Lower lobe of right lung (tissue), 2 donors: Measurements from ENCODE around the gene OR2F2. TPM values are rescaled to one million over a fixed set of nuclear protein-coding genes. Genes with fewer than 3 reads are reported as not detected.

ENCODE experiments used
- ATAC-seq, 2 donors: fragments of 200-7000 bp; cut with Tn5 transposase; one replicate each; pipeline ENCODE4 v1.9.1; 2020 to 2022; ENCODE audit warnings: mild to moderate bottlenecking in 2 of 2, moderate library complexity in 2 of 2
- DNase-seq: peaks from one replicate; pipeline ENCODE4 v3.0.0-alpha.2; 2020
- H3K27ac ChIP-seq: fragments of 200-600 bp; one replicate; pipeline ENCODE4 v1.8.0; 2022
- H3K27me3 ChIP-seq: fragments of 200-600 bp; one replicate; pipeline ENCODE4 v1.8.0; 2022; ENCODE audit warnings: low read depth
- H3K36me3 ChIP-seq: fragments of 200-600 bp; one replicate; pipeline ENCODE4 v1.8.0; 2022; ENCODE audit warnings: mild to moderate bottlenecking
- H3K4me1 ChIP-seq: fragments of 200-600 bp; one replicate; pipeline ENCODE4 v1.8.0; 2022
- H3K4me3 ChIP-seq: fragments of 200-600 bp; one replicate; pipeline ENCODE4 v1.8.0; 2022; ENCODE audit warnings: mild to moderate bottlenecking
- H3K9me3 ChIP-seq: fragments of 200-600 bp; one replicate; pipeline ENCODE4 v1.8.0; 2022
- CTCF ChIP-seq: fragments of 200-600 bp; IDR thresholded peaks from one replicate; pipeline ENCODE4 v1.8.0; 2022; ENCODE audit warnings: antibody characterized with exemption, mild to moderate bottlenecking
- intact Hi-C: fragments of 100-400 bp; cut with DNase I; formaldehyde crosslinking; loops from one replicate; pipeline ENCODE4 v1.11.0; 2022
- total RNA-seq: library from RNA; stranded (reverse); fragmentation: NEBNext Ultra II Directional; extraction: Animal tissue kit (Norgen Biotek cat#: 25700); gene quantifications from one replicate; pipeline ENCODE4 v1.2.1, GENCODE V29; 2021
- donor health status: DM: no; HTN: yes; CAD: no; lungs with severe emphysema.

Gene OR2F2
- total RNA-seq, 1 donor from 2014 or later, result not detected

- TF ChIP-seq CTCF, result no peak
- H3K9me3 ChIP-seq, result no peaks in the 10 kb centered on the region
- intact Hi-C loops, result no loop called here
These were observed 44.3 kb downstream of the OR2F2 start for GRCh38 chr7:143979359-143979758.

DNA sequence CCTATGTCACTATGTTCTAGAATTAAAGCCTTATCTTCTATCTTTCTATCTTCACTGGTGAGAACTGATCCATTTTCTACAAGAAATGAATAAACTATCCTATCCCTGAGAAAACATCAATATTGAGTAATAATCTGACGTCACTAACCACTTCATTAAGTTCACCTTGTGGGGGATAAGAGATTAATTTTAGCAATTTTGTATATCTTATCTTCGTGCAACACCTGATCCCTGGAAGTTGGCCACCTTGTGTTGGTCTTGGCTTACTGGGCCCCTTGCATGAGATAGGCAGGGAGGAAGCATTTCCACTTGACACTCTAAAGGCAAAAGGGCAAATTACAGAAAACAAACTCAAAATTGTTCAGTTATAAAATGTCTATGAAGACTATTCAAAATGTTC is 45.0 kb downstream of the OR2F2 start:
- Histone ChIP-seq H3K4me3 (no peak overlapping the region), H3K9me3 (no peaks in the 10 kb centered on the region), H3K27me3 (no peaks in the 10 kb centered on the region), H3K4me1 (no peaks in the 10 kb centered on the region), H3K36me3 (no peaks in the 10 kb centered on the region), H3K27ac (no peak overlapping the region)
- no peak for DNase-seq
- no peak for TF ChIP-seq CTCF
- no peak for ATAC-seq
- intact Hi-C loops, result no loop called here

More at GRCh38 chr7:143979359-143979758, 44.3 kb downstream of the OR2F2 start:
- no peaks in the 10 kb centered on the region for H3K4me1 ChIP-seq
- no peak overlapping the region for H3K4me3 ChIP-seq
- DNase-seq, result no peak
- no peaks in the 10 kb centered on the region for H3K27me3 ChIP-seq
- H3K27ac ChIP-seq, result no peak overlapping the region
- ATAC-seq, result no peak
- no peaks in the 10 kb centered on the region for H3K36me3 ChIP-seq

DNA sequence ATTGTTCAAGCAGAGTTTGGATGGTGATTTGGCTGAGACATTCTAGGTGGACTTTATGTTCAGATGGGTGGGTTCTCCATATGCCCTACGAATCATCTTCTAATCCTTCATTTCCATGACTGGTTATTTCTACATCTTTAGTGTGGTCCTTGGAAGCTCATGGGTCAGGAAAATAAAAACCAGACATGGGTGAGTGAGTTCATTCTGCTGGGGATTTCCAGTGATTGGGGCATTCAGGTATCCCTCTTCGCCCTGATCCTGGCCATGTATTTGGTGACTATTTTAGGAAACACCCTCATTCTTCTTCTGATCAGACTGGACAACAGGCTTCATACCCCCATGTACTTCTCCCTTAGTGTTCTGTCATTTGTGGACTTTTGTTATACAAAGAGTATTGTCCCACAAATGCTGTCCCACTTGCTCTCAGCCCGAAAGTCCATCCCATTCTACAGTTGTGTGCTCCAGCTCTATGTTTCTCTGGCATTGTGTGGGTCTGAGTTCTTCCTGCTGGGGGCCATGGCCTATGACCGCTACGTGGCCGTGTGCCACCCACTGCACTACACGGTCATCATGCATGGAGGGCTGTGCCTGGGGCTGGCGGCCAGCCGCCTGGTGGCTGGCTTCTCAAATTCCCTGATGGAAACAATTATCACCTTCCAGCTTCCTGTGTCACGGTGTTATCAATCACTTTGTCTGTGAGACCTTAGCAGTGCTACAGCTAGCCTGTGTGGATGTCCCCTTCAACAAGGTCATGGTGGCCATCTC is 45.9 kb downstream of the OR2F2 start:
- ATAC-seq (no peak), DNase-seq (no peak)
- Histone ChIP-seq H3K27me3 (no peaks in the 10 kb centered on the region), H3K27ac (no peak overlapping the region), H3K4me1 (no peaks in the 10 kb centered on the region), H3K36me3 (no peaks in the 10 kb centered on the region), H3K9me3 (no peaks in the 10 kb centered on the region), H3K4me3 (no peak overlapping the region)
- TF ChIP-seq CTCF, result no peak
- intact Hi-C loops, result no loop called here

GRCh38 chr7:143983960-143984359 is 48.9 kb downstream of the OR2F2 start:
- H3K36me3 ChIP-seq, result no peaks in the 10 kb centered on the region
- no peaks in the 10 kb centered on the region for H3K27me3 ChIP-seq
- no peaks in the 10 kb centered on the region for H3K4me1 ChIP-seq
- no peaks in the 10 kb centered on the region for H3K9me3 ChIP-seq
- H3K4me3 ChIP-seq, result no peak overlapping the region
- H3K27ac ChIP-seq, result no peak overlapping the region
- no peak for DNase-seq
- intact Hi-C loops, result no loop called here
- ATAC-seq, result no peak
- TF ChIP-seq CTCF, result no peak

Other genes with a start within 250 kb of the OR2F2 start
- 0.44 TPM for gene CTAGE6, start 177.5 kb upstream of the OR2F2 start, total RNA-seq
- gene TCAF1, start 33.1 kb upstream of the OR2F2 start, total RNA-seq, result 43.3 TPM
- gene OR2F1, start 19.6 kb downstream of the OR2F2 start, total RNA-seq, result not detected
- gene OR6B1, start 65.1 kb downstream of the OR2F2 start, total RNA-seq, result not detected
- gene OR2A5, start 113.7 kb downstream of the OR2F2 start, total RNA-seq, result not detected
- not detected for gene OR2A25, start 134.6 kb downstream of the OR2F2 start, total RNA-seq
- not detected for gene OR2A12, start 151.0 kb downstream of the OR2F2 start, total RNA-seq
- gene OR2A2, start 174.3 kb downstream of the OR2F2 start, total RNA-seq, result not detected
- gene OR2A14, start 187.9 kb downstream of the OR2F2 start, total RNA-seq, result not detected
- 8.5 TPM for gene CTAGE4, start 248.2 kb downstream of the OR2F2 start, total RNA-seq